NCI-H748 treated with DMSO at 0.1 percent for 48 hours (cell line): Measurements from ENCODE around the gene ABHD16A.

ENCODE experiments used
- DNase-seq: peaks from one replicate; lab custom pipeline; 2025; lab: John Stamatoyannopoulos, UW

ABHD16A gene

DNA sequence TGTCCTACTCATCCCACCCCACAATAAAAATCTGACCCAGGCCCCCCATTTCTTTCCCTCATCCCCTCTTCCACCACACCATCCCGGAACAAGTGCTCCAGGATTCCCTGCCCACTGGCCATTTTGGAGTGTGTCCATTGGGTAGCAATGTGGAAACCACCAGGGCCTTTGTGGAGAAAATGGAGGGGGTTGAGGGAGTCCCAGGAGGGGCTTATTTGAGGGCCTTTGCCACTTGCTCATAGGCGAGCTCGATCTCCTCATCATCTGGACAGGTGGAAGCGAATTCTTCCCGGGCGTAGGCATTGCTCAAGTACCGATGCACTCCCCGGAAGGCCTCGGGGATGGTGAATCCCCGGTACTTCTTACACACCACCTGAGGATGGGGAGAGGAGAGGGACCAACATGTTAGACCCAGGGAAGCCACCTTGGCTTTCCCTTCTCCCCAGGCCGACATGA lies 27.5 kb upstream of the ABHD16A start:
- DNase-seq = no peak

DNA sequence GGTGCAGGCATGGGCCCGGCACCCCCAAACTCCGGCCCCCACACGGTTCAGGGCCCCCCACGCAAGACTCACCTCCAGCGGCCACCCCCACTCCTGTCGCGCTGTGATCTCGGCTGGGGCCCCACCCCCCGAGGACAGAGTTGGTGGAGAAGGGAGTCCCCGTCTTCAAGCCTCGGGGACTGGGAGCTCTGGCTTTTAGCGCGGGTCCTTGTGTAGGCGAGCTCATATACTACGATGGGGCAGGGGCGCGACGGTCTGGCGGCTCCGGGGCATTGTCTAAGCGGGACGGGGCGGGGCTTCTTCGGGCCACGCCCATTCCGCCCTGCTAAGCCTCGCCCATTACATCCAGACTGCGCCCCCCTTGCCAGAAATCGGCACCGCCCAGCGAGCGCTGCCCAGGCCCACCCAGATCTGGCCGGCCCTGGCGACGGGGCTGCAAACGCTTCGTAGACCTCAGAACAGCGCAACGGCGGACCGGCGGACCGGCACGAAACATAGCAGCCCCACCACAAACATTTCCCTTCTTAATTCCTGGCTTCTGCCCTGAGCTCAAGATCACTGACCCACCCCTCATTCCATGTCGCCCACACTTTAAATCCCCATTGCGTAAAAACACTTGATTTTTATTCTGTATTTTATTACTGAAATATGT lies 27.0 kb upstream of the ABHD16A start:
- DNase-seq = peak; percentile 77

DNA sequence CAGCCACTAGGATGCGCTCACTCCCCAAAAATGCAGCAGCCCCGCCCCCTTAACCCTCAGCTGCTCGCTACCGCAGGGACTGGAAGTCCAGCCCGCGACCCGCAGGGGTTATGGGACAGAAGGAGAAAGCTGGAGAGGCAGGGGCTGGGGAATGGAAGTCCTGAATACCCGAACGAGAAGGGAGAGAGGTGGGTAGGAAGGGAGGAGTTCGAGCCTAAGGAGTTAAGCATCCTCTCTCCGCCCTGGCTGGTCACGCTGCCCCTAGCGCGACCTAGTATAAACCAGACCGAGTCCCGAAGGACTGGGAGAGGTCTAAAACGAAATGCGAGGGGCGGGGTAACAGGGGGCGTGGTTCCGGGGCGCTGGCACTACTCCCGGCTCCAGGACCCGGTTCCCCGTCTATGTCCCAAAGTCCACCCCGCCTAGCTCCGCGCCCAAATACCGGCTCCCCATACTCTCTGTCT lies 26.4 kb upstream of the ABHD16A start:
- peak; percentile 78 for DNase-seq

- no peak for DNase-seq
Measured at GRCh38 chr6:31728767-31729514, 25.8 kb upstream of the ABHD16A start, which contains the start of gene DDAH2. TSS of gene DDAH2 (minus strand) at chr6:31729299. CDS start at chr6:31729161, 138 bp downstream.

DNA sequence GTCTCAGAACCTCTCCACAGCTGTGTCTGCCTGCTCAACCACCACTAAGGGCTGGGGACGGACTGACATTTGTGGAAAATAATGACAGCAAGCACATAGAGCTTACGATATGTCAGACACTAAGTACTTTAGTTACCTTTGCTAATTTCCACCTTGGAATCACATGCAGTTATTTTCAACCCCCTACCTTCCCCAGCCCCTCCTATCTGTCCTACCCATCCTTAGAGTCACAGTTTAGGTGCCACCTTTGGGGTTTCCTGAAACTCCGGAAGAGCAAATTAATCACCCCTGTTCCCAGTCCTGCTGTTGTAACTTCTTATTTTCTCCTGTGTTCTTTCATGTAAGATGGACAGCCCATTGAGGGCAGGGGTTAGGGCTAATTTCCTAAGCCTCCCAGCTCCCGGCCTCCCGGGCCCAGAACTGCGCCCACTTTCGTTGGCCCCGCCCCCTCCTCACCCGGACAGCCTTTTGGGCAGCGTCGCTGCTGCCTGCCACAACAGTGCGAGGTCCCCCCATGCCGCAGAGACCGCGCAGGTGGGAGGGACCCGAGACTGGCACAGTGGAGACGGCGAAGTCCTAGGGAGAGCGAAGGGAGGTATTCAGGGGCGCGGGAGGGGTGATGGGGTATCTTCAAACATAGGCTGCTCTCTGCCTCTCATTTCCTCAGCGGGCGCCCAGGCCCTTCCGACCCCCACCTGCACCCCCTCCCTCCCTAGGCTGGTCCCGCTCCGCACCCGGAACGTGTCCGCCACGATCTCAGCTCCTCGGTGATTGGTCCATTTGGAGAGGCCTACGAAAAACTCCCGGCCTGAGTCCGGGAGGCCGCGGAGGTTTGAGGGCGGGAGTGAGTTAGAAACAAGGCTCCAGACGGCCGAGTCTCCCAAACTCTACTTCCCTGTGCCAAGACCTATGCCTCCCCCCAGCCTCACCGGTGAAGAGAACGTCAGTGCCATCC lies 24.9 kb upstream of the ABHD16A start:
- no peak for DNase-seq

DNA sequence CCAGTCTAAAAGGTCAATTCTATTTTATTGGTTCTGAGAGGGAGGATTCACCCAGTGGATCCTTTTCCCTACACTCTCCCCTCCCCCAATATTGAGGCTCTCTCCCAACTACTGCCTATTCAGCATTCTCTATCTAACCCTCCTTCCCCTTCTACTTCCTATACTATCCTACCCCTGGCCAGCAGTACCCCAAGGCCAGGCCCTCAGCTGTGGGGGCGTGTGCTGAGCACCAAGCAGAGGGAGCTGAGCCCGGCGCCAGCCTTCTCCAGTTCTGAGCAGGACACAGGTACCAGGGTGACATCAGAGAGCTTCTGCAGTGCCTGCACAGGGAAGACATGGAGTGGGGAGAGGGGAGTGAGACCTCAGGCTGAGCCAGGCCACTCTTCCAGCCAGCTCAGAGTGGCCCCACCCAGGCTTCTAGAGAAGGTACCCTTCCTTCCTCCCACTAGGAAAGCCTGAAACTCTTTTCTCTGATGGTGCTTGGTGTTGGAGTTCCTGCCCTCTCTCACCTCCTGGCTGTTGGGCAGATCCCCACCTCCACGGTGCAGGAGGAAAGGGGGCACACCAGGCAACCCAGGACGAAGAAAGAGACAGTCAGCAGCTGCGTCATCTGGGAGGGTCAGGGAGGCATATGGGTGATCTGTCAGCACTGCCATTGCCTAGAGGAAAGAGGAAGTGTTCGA lies 24.1 kb upstream of the ABHD16A start:
- no peak for DNase-seq

GRCh38 chr6:31725502-31726350 lies 22.6 kb upstream of the ABHD16A start:
- DNase-seq = no peak

DNA sequence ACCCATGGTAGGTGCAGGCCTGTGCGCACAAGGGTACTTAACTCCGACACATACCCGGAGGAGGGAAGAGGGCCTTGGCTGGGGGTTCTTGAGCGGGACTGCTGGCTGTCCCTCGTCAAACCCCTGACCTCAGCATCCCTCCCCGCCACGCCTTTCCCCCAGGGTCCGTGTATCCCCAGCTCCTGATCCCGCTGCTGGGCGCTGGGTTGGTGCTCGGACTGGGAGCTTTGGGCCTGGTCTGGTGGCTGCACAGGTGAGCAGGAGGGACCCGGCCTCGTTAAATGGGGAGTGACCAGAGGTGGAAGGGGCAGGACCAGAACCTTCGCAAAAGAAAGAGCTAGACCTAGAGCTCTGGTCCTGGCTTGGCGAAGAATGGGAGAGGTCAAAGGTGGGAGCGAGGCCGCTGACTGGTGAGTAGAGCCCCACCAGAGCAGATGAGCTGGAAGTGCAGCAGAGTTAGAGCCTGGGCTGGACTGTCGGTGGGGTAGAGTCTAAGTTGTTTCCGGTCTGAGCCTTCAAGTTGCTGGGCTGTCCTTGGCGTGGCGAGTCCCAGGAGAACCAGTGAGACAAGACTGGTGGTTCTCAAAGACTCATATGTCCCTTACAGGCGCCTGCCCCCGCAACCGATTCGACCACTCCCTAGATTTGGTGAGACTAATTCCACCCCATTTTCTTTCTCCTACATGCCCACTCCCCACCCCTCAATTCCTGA lies 21.0 kb upstream of the ABHD16A start:
- DNase-seq = no peak

DNA sequence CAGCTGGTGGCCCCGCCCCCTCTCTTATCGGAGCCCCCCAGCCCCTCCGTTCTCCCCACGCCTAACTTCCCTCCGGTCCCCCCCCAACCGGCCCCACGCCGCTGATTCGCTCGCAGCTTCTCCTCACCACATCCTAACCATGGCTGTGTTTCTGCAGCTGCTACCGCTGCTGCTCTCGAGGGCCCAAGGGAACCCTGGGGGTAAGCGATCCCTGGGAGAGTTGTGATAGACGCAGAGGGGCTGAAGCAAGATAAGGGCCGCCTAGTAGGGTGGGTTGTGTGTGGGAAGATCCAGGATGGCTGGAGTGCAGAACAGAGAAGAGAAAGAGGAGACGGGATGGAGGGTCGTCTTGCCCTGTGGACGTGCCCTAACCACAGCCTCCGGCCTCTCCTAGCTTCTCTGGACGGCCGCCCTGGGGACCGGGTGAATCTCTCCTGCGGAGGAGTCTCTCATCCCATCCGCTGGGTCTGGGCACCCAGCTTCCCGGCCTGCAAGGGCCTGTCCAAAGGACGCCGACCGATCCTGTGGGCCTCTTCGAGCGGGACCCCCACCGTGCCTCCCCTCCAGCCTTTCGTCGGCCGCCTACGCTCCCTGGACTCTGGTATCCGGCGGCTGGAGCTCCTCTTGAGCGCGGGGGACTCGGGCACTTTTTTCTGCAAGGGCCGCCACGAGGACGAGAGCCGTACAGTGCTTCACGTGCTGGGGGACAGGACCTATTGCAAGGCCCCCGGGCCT lies 20.3 kb upstream of the ABHD16A start, which contains the start of gene MPIG6B:
TSS of gene MPIG6B (plus strand) at position 129 of the 735 bp plus-strand sequence. CDS start at position 140, 11 bp downstream.
- DNase-seq = no peak

GRCh38 chr6:31722173-31722572 lies 19.0 kb upstream of the ABHD16A start:
- DNase-seq = no peak

- no peak for DNase-seq
Measured at GRCh38 chr6:31721351-31722020, 18.4 kb upstream of the ABHD16A start, which contains the start of gene LY6G6C. TSS of gene LY6G6C (minus strand) at chr6:31721746. CDS start at chr6:31721679, 67 bp downstream.

DNA sequence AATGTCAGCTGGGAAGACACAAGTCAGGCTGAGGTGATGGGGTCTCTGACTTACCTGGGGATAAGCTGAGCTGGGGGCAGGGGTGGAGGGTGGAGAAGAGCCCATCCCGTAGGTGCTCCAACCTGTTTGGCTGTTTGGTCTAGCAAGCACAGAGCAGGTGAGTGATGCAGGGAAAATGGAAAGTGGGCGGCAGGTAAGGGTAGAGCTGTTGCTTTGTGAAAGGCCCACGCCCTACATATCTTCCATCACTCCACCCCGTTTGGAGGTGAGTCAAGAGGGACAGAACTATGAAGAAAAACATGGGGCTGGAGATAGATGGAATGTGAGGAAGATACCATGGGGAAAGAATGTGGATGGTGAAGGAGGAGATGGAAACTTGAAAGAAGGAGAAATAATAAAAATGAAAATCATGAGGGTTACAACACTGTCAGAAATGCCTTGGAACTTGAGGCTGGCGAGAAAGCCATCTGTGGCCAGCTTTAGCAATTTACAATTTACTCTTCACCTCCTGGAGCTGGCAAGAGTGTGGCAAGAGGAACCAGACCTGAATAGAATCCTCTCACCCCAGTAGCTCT lies 17.2 kb upstream of the ABHD16A start:
- DNase-seq = no peak

DNA sequence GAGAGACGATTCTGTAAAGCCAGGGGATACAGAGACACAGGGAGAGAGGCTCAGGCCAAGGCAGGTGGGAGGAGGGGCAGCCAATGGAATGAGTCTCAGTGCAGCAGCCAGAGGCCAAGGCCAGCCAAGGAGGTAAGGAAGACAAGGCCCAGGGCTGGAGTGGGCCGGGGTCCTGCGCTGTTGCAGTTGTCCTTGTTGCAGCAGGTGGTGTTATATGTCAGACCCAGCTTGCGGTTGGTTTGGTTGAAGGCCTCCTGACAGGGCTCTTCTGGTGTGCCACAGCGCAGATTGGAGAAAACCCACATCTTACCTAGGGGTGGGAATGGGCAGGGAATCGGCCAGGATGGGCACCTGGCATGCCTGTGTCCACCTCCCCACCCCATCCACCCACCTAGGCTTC lies 15.9 kb upstream of the ABHD16A start:
- DNase-seq = no peak

DNA sequence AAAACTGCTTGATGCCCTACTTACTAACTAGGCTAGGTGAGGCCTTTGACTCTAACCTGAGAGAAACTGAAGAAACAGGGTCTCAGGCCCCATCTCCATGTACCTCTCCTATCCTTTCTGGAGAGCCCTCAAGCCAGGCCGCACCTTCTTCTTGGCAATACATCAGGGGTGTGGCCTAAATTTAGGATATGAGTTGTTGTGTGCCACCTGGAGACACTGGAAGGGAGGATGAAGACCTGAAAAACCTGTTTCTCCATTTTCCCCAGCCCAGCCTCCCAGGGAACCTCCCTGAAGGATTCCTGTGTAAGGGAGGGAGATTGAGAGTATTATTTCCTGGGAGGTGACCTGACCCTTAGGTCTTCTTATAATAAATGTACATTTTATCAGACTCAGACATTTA lies 15.1 kb upstream of the ABHD16A start:
- peak; percentile 84 for DNase-seq

DNA sequence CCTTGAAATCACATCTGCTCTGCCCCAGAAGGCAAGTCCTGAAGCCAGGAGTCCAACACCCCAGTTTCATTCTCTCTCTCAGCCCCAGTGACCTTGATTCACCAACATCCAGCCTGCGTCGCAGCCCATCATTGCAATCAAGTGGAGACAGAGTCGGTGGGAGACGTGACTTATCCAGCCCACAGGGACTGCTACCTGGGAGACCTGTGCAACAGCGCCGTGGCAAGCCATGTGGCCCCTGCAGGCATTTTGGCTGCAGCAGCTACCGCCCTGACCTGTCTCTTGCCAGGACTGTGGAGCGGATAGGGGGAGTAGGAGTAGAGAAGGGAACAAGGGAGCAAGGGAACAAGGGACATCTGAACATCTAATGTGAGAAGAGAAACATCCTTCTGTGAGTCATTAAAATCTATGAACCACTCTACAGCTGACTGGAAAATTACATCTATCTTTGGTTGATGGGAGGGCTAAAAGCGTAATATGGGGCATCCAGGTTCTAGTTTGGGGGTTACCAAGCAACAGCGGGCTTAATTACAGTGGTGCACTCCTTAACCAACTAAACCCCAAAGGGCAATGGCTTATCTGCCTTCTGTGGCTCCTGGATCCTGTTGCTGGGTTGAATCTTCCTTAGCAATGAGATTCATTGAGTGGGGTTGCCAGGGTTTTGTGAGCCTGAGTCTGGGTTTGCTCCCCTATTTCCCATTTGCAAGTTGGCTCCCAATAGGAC lies 14.5 kb upstream of the ABHD16A start:
- no peak for DNase-seq

GRCh38 chr6:31715022-31715958 lies 12.2 kb upstream of the ABHD16A start, which contains the start of gene LY6G6D:
TSS of gene LY6G6D (plus strand) at chr6:31715348. CDS start at chr6:31715356, 8 bp downstream.
- no peak for DNase-seq
